Stomach (tissue), 4 donors: ENCODE results near the gene GSKIP.

Experiments used
- CTCF ChIP-seq, 7 experiments: fragments of 450-650 bp in 4 of 7; fragments of 200-600 bp in 3 of 7; sonication (generic) in 3 of 7; IDR thresholded peaks; one replicate each; pipeline ENCODE4 v1.5.1; 2016 to 2019; ENCODE audit warnings: antibody characterized with exemption in 7 of 7, control low read depth in 2 of 7, mild to moderate bottlenecking in 1 of 7
- EP300 ChIP-seq: sonication (generic); formaldehyde crosslinking; IDR thresholded peaks from one replicate; pipeline ENCODE4 v1.6.1; 2017; ENCODE audit warnings: antibody characterized with exemption
- POLR2A ChIP-seq, 4 donors: fragments of 450-650 bp; IDR thresholded peaks; one replicate each; pipeline ENCODE4 v1.6.1; 2016; ENCODE audit warnings: antibody characterized with exemption in 4 of 4, control low read depth in 2 of 4, mild to moderate bottlenecking in 1 of 4, moderate library complexity in 1 of 4
- POLR2AphosphoS5 ChIP-seq, 3 donors: sonication (generic); formaldehyde crosslinking; IDR thresholded peaks; one replicate each; pipeline ENCODE4 v1.6.1; 2016; ENCODE audit warnings: antibody characterized with exemption in 3 of 3

- TF ChIP-seq CTCF (IDR thresholded peaks at IDR 0.05) (no peak), POLR2A (IDR thresholded peaks at IDR 0.05) (no peak), EP300 (no peak), POLR2AphosphoS5 (IDR thresholded peaks at IDR 0.05) (no peak)
Measured at GRCh38 chr14:96408608-96409007, 45.3 kb downstream of the GSKIP start.
